ENCODE data around the gene APOB. TPM values are rescaled to one million over a fixed set of nuclear protein-coding genes. Genes with fewer than 3 reads are reported as not detected.

The APOB gene
- total RNA-seq, 4 donors from 2014 or later = 0.05 to 8.8 (median 2.3) TPM

DNA sequence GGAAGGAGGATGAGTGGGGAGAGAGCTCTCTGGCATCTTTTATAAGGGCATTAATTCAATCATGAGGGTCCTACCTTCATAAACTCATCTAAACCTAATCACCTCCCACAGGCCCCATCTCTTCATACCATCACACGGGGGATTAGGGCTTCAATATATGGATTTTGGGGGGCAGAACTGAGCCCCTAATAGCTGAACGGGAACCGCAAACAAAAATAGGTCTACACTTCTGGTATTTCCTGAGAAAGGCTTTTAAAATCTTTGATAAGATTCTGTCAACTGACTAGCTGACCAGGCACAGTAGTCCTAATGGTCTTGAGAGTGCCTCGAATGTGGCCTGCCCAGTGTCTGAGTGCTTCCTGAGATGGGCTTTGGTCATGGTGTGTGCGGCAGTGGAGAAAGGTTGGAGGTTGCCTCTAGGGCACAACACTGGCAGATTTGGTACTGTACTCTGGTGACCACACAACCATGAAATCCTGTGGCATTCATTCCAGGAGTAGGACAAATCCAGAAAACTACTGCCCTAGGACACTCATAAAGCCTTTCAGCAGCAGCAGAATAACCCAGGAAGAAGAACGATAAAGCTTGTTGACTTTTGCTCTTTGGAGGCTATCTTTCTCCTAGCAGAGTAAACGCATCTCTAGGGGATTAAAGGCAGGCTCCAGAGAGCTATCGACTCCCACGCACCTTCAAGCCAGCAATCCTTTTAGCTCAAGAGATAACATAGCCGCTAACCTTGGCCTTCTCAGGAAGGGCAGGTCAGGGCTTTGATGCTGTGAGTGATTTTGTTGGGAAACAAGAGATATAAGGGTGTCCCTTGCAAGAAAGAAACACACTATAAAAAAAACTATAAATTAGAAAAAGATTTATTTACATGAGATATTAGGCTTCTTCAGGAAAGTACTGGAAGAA lies 12.3 kb upstream of the APOB start:
- no peak for DNase-seq
- Histone ChIP-seq H3K4me3 (no peak overlapping the region), H3K27me3 (no peaks in the 10 kb centered on the region), H3K36me3 (no peaks in the 10 kb centered on the region), H3K4me1 (no peaks in the 10 kb centered on the region), H3K27ac (no peak overlapping the region), H3K9me3 (no peaks in the 10 kb centered on the region)
- in situ Hi-C loops (cut with MboI; ENCODE audit: low sequenced_read_pairs in 4 of 4) = no loop called here
- intact Hi-C loops (cut with DNase I; ENCODE audit: low total_unique reads) = no loop called here
- TF ChIP-seq POLR2A (IDR thresholded peaks at IDR 0.05) = no peak
- TF ChIP-seq, protein P1, sequence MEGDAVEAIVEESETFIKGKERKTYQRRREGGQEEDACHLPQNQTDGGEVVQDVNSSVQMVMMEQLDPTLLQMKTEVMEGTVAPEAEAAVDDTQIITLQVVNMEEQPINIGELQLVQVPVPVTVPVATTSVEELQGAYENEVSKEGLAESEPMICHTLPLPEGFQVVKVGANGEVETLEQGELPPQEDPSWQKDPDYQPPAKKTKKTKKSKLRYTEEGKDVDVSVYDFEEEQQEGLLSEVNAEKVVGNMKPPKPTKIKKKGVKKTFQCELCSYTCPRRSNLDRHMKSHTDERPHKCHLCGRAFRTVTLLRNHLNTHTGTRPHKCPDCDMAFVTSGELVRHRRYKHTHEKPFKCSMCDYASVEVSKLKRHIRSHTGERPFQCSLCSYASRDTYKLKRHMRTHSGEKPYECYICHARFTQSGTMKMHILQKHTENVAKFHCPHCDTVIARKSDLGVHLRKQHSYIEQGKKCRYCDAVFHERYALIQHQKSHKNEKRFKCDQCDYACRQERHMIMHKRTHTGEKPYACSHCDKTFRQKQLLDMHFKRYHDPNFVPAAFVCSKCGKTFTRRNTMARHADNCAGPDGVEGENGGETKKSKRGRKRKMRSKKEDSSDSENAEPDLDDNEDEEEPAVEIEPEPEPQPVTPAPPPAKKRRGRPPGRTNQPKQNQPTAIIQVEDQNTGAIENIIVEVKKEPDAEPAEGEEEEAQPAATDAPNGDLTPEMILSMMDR (IDR thresholded peaks at IDR 0.05 in 4 of 5, conservative IDR thresholded peaks at IDR 0.05 in 1 of 5) = no peak
- ATAC-seq = no peak

DNA sequence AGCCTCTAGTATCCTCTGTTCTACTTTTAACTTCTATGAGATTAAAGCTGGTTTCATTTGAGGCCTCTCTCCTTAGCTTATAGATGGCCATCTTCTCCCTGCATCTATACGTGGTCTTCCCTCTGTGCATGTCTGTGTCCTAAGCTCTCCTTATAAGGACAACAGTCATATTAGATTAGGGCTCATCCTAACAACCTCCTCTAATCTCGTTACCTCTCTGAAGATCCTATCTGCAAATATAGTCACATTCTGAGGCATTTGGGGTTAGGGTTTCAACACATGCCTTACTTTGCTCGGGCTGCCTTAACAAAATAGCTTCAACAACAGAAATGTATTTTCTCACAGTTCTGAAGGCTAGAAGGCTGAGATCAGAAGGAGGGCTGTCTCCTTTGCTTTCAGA lies 11.6 kb upstream of the APOB start:
- intact Hi-C loops (cut with DNase I; ENCODE audit: low total_unique reads) = no loop called here
- in situ Hi-C loops (cut with MboI; ENCODE audit: low sequenced_read_pairs in 4 of 4) = no loop called here
- no peak overlapping the region for H3K4me3 ChIP-seq
- no peaks in the 10 kb centered on the region for H3K9me3 ChIP-seq
- ATAC-seq (no peak), DNase-seq (no peak)
- no peak overlapping the region for H3K27ac ChIP-seq
- H3K4me1 ChIP-seq = no peaks in the 10 kb centered on the region
- no peaks in the 10 kb centered on the region for H3K27me3 ChIP-seq
- no peaks in the 10 kb centered on the region for H3K36me3 ChIP-seq
- no peak for TF ChIP-seq POLR2A (IDR thresholded peaks at IDR 0.05)
- TF ChIP-seq, protein P1 (IDR thresholded peaks at IDR 0.05 in 4 of 5, conservative IDR thresholded peaks at IDR 0.05 in 1 of 5) = no peak

DNA sequence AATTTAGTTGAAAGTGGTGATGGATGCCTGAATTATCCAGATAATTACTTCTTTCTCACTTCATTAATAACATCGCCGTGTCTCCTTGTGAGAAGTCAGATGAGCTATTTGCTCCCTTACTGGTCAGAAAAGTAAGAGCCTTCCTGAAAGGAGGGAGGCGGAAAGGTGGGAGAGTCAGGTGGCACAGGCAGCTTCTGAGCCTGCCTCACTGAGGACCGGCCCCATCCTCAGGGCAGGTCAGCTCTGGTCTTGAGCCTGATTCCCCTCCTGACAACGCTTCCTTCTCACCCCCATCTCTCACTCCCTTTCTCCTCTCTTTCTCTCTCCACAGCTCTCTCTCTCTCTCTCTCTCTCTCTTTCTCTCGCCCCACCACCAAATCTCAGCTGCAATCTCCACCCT lies 10.1 kb upstream of the APOB start:
- Histone ChIP-seq H3K27ac (no peak overlapping the region), H3K4me3 (no peak overlapping the region), H3K9me3 (no peaks in the 10 kb centered on the region), H3K4me1 (no peaks in the 10 kb centered on the region), H3K36me3 (no peaks in the 10 kb centered on the region), H3K27me3 (no peaks in the 10 kb centered on the region)
- TF ChIP-seq, protein P1 (IDR thresholded peaks at IDR 0.05 in 4 of 5, conservative IDR thresholded peaks at IDR 0.05 in 1 of 5) = no peak
- no peak for TF ChIP-seq POLR2A (IDR thresholded peaks at IDR 0.05)
- DNase-seq = no peak
- intact Hi-C loops (cut with DNase I; ENCODE audit: low total_unique reads) = no loop called here
- in situ Hi-C loops (cut with MboI; ENCODE audit: low sequenced_read_pairs in 4 of 4) = loop anchor here in 1 of 4 donors (5.0 kb wide), 1 partner anchor 63 kb away; no protein-coding TSS in a partner anchor
- ATAC-seq = no peak

DNA sequence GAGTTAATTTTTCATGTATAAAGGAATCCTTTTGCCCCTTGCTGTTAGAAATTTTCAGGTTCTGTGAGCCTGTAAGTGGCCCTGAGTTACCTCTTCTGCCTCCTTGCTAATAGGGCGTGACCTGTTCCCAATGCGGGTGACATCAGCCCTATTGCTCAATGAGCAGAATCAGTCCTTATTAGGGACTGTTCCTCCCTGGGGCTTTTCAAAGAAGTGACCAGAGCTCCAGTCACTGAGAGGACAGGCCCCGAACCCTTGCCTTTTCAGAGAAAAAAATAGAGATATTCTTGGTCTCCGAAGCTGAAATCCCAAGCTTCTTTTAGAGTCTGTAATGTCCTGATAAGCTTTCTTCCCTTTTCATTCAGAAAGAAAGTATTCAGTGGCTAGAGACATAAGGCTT lies 8.2 kb upstream of the APOB start:
- intact Hi-C loops (cut with DNase I; ENCODE audit: low total_unique reads) = no loop called here
- in situ Hi-C loops (cut with MboI; ENCODE audit: low sequenced_read_pairs in 4 of 4) = loop anchor here in 1 of 4 donors (5.0 kb wide), 1 partner anchor 65 kb away; no protein-coding TSS in a partner anchor
- Histone ChIP-seq H3K27me3 (no peaks in the 10 kb centered on the region), H3K27ac (peak overlapping the region in 1 of 4 donors; percentile 26), H3K4me1 (no peaks in the 10 kb centered on the region), H3K4me3 (no peak overlapping the region), H3K36me3 (no peaks in the 10 kb centered on the region), H3K9me3 (no peaks in the 10 kb centered on the region)
- DNase-seq (peak in 1 of 2 donors; percentile 44), ATAC-seq (peak; percentile 76 to 78)
- TF ChIP-seq POLR2A (IDR thresholded peaks at IDR 0.05) = no peak
- TF ChIP-seq, protein P1 (IDR thresholded peaks at IDR 0.05 in 4 of 5, conservative IDR thresholded peaks at IDR 0.05 in 1 of 5) = no peak

Data from gastrocnemius medialis (tissue), 4 donors.